GM18498 (cell line): ENCODE results near the gene KCNJ16.
A peak's percentile ranks its signal among the peaks of the same experiment; 100 is the strongest.

ENCODE experiments used
- ATAC-seq: cut with Tn5 transposase; IDR thresholded peaks from one replicate; pipeline ENCODE4 v1.9.1; 2021; ENCODE audit warnings: mild to moderate bottlenecking, moderate library complexity; ENCODE audit not compliant: unreplicated experiment

Gene KCNJ16

DNA sequence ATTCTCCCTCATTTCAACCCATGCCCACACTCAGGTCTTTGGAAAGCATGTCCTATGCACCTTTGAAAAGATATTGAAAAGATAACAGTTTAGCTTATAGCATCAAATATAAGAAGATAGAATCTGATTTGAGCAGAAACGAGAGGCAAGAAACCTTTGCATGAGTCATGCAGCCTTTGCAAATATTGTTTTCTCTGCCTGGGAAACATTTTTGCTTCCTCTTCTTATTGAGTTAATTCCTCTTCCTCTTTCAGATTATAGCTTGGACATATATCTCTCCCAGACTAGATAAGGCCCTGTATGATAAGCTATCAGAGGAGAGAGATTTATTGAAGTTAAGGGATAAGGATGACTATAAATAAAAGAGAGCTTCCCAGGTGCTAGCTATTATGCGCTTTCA, 48.2 kb downstream of the KCNJ16 start:
- ATAC-seq = no peak

DNA sequence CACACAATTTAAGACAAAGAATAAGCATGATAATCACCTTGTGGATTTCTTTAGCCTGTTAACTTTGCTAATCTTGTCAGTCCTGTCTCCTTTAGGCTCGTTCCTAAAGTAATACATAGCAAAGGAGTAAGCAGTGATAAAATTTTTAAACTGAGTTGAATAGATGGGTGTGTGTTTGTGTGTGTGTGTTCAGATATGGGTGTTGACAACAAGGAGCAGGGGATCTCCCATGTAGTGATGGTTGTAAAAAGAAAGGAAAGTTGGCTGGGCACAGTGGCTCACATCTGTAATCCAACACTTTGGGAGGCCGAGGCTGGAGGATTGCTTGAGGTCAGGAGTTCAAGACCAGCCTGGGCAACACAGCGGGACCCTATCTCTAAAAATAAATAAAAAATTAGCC, 49.7 kb downstream of the KCNJ16 start:
- ATAC-seq = no peak

DNA sequence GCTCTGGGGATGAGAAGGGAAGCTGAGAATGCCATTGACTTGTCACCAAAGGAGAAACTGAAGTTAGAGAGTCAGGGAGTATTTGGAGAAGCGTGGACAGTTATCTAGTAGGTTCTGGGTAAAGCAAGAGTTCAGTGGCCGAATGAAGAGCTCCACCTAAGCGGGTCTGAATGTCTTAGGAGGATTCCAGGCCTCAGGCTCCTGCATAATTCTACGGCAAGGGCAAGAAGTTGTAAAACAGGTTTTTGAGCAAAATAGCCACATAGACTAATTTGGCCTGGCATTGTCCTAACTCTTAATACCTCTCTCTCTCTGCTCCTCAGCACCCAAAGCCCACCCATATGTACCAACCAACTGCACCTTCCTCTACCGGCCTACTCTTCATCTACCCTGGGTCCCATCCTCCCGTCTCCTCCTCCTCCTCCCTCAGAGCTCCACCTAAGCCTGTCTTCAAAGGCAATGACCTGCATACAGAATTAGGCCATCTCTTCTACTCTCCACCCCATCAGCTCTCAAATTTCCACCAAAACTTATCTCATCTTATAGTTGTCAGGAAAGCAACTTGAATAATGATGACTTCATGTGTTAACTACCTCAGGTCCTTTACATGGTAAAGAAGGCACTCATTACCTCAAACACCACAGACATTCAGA, 52.3 kb downstream of the KCNJ16 start:
- ATAC-seq = no peak

DNA sequence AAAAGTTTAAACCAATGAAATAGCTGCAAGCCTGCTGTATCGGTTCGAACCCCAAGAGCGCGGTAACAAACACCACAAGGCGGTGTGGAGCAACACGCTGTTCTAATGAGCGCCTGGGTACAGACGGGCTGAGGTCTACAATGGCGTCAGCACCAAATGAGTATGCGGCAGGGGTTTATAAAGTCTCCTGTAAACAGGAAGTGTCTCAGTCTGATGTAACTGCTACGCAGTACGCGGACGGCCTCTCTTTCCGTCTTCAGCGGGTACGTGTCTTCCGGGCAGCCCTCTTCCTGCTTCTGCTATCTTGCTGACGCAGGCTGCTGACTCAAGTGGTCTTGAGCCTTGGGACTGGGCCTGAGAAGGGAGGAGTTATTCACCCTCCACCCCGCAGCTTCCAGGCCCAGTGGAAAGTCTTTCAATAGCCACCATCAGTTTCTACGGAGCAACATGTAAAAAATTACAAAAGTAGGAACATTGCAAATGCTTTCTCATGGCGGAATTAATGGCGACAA, 53.8 kb downstream of the KCNJ16 start:
- ATAC-seq = no peak

DNA sequence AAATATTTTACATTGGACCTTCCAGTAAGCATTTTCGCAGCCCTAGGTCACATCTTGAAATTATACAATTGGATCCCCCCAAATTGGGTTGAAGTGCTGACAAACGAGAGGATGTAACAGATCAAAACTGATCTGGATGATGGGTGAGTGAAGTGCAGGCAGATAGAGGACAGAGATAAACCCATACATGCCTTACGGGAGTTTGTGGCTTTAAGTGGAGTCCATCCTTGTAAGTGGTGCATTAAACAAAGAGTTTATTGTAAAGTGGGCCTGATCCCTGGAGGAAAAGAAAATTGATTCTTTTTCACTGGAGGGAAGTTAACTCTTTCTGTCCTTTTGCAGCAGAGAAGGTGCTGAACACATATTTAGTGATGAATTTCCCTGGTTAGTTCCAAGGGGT, 55.3 kb downstream of the KCNJ16 start:
- ATAC-seq = no peak

DNA sequence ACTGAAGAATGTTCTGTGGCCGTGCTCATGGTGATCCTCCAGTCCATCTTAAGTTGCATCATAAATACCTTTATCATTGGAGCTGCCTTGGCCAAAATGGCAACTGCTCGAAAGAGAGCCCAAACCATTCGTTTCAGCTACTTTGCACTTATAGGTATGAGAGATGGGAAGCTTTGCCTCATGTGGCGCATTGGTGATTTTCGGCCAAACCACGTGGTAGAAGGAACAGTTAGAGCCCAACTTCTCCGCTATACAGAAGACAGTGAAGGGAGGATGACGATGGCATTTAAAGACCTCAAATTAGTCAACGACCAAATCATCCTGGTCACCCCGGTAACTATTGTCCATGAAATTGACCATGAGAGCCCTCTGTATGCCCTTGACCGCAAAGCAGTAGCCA, 57.5 kb downstream of the KCNJ16 start:
- no peak for ATAC-seq

DNA sequence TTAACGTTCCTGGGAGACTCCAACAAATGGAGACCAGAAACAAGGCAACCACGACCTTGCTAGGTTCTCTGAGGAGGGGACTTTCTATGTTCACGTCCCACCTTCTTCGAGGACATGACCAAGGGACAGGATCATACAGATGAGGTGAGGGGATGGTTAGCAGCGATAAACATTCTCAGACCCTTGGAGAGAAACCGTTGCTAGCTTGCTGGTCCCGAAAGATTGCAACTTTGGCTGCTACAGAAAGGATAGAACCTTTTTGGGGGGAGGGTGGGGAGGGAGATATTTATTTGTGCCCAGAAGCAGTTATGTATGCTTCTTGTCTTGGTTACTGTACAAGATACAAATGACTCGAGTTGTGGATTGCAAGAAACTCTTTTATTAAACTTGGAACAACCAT, 59.0 kb downstream of the KCNJ16 start:
- ATAC-seq = no peak

DNA sequence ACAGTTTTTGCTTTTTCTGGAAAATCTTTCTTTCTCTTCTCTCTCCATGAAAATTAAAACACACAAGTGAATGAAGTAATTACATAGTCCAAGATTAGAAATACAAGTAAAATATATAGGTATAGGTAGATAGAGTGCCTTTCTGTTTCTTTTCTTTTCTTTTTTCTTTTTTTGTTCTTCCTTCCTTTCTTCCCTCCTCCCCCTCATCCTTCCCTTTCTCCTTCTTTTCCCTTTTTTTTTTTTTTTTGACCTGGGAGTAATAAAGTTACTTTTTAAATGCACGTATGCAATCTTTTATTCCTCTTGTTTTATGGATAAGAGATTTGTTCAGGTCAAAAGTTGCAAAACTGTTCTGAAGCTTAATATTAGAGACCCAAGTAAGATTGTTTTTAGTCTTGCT, 59.8 kb downstream of the KCNJ16 start:
- no peak for ATAC-seq

DNA sequence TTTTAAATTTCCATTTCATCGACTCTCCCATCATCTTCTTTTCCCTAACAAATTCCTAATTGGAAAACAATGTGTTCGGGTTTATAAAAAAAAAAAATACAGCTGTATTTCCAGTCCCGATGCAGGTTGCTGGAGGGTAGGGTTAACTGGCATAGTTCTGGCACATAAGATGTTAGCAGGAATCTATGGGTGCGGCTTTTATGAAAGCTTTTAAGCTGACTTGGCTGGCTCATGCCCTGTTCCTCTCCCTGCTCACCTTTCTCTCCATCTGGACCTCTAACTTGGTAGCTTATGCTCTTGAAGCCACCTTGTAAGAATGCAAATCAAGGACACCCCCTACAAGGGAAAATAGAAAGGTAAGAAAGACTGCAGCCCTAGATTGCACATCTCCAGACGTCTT, 61.1 kb downstream of the KCNJ16 start:
- ATAC-seq = no peak

DNA sequence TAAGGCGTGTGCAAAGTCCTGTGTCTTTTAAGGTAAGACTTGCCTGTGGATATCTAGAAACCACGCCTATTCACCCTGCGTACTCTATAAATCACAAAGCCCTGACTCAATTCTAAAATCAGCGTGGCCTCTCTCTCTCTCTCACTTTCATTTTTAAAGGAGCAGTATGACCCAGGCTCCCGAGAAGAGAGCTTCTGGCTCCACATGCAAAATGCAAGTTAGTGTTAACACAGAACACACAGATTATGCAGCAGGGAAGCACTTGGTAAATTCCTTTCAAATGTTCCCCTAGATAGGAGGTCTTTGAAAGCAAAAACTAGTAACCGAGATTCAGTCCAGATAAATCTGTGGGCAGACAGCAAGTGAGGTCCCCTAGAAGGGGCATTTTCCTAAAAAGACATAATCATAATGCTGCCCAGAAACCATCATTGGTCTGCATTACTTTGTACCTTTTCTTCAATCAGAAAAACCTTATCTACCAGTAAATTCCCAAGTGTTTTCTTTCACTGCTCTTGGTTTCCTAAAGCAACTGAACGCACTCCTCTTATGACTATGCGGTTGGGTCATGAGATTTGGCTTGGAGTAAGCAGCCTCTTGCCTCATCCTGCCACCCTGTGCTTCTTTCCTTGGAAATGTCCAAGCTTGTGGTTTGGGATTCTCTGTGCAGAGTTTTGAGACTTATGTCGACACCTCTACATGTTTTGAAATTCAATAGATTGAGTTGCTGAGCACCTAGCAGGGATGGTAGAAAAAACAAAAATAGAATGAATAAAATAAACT, 62.6 kb downstream of the KCNJ16 start:
- ATAC-seq = peak; percentile 99

DNA sequence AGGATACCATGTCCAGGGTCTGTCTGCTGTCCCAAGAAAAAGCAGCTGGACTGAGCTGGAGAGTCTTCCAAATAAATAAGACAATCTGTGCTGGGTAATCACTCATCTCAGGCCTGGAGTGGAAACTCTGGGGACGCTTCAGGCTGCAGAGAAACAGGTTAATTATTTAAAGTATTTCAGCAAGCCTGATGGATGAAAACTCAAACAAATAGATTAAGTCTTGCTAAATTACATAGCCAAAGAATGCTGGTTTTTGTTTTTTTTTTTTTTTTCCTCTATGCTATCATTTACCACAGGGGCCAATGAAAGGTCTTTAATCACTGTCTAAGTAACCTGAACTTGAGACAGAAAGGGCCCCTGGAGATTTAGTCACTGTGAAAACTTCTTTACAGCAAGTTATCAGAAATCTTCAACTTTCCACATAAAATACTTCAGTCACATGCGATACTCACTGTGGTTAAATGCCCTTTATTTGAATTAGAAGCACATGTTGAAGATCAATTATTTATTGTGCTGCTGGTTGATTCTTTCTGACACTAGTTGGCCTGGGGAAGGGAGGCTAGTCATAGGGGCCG, 63.4 kb downstream of the KCNJ16 start:
- ATAC-seq = no peak

DNA sequence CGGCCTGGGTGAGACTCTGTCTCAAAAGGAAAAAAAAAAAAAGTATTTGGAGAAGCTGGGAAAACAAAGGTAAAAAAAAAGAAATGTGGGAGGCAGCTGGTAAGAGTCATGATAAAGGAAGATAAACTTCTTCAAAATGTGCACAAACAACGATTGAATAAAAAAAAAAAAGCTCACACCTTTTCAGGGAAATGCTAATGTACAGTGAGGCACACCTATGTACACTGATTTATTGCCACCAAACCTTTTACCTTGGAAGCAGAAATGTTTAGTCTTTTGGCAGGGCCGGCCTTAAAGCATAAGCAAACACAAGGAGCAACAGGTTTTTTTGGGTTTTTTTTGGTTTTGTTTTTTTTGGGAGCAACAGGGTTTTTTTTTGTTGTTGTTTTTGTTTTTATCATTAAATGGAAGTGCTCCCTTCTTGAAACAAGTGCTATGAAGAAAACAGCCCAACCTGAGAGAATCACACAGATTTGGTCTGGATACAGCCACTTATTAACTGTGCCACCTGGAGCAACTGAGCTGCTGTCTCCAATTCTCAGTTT, 64.5 kb downstream of the KCNJ16 start:
- no peak for ATAC-seq

DNA sequence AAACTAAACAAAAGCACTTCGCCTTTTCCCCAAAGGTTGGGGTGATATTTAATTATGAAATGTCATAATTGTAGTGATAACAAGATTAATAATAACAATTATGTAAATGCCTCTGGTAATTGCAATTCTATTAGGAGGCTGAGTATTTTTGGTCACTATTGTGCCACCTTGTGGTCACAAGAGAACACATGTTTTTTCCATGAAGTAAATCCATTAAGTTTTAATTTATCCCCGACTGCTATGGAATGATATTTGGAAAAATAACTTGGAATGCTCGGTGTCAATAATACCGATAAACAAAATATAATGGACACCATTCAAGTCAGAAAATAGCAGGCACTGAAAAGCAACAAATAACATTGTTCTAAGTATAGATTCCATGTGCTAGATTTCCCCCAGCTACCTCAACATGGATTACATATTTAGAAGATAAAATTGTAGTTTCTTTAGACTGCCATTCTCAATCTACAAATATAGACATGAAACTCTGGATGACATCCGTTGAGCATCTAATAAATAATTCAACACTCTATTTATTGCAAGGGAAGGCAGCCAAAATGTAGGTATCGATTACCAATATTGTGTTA, 69.3 kb downstream of the KCNJ16 start:
- ATAC-seq = no peak

DNA sequence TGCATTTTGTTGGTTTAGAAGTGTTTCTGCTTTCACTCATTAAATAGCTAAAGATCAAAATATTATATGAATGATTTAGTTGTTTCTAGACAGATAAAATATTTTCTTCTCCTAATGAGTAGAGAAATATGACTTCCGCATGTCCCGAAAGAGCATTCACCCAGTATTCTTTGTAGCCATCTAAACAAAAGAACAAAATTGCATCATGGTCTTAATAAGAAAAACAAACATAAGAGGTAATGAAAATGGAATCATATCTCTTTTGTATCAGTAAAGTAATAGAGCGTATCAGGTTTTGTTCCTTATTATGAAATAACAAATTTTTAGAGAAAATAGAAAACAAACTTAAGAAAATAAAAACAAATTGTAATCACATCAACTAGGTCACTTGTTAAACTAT, 78.2 kb downstream of the KCNJ16 start:
- ATAC-seq = no peak

DNA sequence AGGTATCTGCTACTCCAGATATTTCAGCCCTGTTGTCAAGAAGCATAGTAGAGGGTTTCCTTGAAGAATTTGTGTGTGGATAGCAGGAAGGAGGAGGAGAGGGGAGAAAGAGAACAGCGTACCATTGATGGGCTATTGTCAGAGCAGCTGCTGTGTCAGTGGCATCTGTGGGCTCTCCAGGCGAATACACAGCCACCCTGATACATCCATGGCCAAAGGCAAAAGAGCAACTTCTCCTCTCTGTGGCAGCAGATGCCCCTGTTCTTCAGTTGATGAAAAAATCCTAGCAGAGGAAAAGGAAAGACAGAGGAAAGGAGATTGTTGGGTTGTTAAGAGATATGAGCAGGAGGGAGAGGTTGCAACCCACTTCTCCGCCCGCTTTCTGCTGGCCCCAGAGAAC, 82.1 kb downstream of the KCNJ16 start:
- no peak for ATAC-seq

DNA sequence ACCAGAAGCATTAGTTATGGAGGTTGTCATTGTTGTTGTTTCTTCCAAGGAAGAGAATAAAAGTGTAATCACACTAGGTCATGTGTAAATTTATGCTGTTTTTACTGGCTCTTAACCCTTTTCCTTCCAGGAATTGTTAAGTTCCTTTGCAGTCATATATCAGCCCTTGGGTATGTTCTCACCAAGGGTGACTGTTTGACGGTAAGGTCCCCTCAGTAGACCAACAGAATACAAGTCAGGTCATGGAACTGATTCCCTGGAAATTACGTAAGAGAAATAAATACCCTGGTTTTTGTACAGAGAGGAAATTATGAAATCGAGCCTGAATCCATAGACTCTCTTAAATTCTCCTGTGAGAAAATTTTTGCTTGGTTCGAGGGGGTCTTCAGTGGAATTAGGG, 83.2 kb downstream of the KCNJ16 start:
- ATAC-seq = no peak

DNA sequence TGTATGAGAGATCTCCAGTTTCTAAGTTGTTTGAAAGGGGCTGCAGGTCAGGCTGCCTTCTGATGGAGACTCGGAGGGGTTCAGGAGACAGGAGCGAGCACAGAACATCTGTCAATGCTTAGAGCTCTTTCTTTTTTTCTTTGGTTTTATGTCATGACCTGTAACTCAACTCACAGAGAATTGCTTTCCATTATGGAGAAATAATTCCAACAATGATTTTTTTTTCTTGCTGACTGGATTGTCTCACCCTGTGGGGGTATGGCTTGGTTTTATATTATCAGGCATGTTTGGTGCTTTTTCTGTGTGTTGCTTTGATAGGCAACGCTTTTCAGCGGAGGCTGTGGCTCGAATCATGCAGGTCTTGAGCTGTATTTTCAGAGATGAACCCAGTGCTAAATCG, 83.6 kb downstream of the KCNJ16 start:
- ATAC-seq = no peak

DNA sequence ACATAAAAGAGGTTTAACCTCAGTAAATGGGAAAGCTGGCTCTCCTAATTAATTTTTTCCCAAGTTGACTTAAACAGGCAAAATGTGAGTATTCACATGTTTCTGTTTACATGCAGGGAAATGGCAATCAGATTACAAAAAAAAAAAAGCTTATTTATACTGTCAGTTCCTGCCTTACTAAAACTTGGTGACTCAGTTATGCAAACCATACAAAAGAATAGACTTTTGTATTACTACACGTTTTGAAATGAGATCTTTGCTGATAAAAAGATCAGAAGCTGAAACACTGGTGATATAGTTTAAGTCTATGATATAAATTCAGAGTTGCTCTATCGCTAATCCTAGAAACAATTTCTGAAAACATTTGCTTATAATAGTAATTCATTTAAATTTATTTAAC, 85.0 kb downstream of the KCNJ16 start:
- no peak for ATAC-seq

DNA sequence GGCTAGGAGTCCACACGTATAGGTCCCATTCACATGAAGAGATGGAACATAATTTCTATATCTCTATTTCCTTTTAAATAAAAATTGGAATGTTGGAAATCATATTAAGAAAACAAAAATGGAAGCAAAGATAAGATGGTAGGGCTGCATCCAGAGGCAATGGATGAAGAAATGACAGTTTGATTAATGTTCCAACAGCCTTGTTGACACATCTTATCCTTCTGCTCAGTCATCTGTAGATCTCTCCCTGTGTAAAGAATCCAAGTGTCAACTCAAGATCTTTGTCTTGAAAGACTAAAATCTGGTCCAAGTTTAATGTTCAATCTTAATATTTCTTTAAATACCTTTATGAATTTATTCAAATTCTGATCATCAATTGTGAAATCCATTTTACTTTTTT, 86.5 kb downstream of the KCNJ16 start:
- no peak for ATAC-seq

DNA sequence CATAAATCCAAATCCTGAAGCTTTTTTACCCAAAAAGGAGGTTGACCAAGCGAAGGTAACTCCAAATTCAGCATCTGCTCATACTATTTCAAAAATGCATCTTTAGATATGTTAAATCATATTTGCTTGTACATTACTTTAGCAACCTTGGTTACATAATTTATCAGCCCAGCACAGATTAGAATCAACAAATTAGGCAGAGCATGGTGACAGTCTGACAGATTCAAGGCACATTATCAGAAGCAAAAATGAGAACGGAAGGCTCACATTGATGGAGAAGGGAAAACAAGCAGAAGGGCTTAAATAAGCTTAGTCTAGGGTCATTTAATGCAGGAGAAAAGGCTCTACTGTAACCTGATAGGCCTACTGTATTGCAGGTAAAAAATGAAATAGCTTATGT, 90.4 kb downstream of the KCNJ16 start:
- no peak for ATAC-seq

DNA sequence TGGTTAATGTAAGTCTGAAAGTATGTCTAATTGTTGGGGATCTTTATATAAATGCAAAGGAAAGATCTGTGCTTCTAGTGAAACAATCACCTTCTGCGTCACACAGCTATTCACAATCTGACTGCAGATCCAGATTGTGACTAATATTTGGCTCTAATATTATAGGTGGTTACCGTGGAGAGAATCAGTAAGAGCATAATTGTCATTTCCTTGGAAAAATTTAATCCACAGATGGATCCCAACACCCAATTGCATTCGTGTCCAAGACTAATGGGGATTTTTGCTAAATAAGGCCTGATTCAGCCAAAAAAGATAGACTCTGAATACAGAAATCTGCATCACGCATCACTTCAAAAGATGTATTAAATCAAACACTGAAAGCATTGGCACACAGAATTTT, 91.6 kb downstream of the KCNJ16 start:
- ATAC-seq = no peak
